Activated naive CD4-positive, alpha-beta T cell treated with anti-CD3 and anti-CD28 coated beads, Interleukin-2, amount 10 ng/mL, durations not matched to agents 7 days and 5 days (primary cell): ENCODE results near the gene HSD17B7.
"Not testable (repeated sequence)": the region's sequence is repeated elsewhere in the genome, so short reads cannot be mapped to it uniquely, and the experiment has no call there.

Source experiments
- CTCF ChIA-PET: fragments of 350-600 bp; sonication (Branson Sonifier 250); formaldehyde crosslinking; loops from one replicate; lab custom pipeline; 2021; ENCODE audit warnings: antibody characterized with exemption; lab: Charles Lee
- DNase-seq: peaks from one replicate; pipeline ENCODE4 v3.0.0-alpha.2; 2020
- H3K27ac Mint-ChIP-seq: one replicate; pipeline ENCODE4 v1.8.0; 2021; ENCODE audit warnings: mild to moderate bottlenecking, moderate library complexity, mixed read lengths
- H3K27me3 Mint-ChIP-seq: one replicate; pipeline ENCODE4 v1.8.0; 2021; ENCODE audit warnings: mild to moderate bottlenecking, mixed read lengths
- H3K36me3 Mint-ChIP-seq: one replicate; pipeline ENCODE4 v1.8.0; 2021; ENCODE audit warnings: mixed read lengths
- H3K4me1 Mint-ChIP-seq: one replicate; pipeline ENCODE4 v1.8.0; 2021; ENCODE audit warnings: mixed read lengths
- H3K4me3 Mint-ChIP-seq: one replicate; pipeline ENCODE4 v1.8.0; 2021; ENCODE audit warnings: mild to moderate bottlenecking, moderate library complexity, mixed read lengths
- H3K9me3 Mint-ChIP-seq: one replicate; pipeline ENCODE4 v1.8.0; 2021; ENCODE audit warnings: mixed read lengths

HSD17B7 gene

GRCh38 chr1:162784926-162785325, 5.6 kb upstream of the HSD17B7 start:
- peaks cover 24% of the 10 kb centered on the region for H3K27me3 Mint-ChIP-seq
- H3K36me3 Mint-ChIP-seq, H3K9me3 Mint-ChIP-seq, H3K4me1 Mint-ChIP-seq, H3K27ac Mint-ChIP-seq, H3K4me3 Mint-ChIP-seq, DNase-seq, CTCF ChIA-PET: not testable (repeated sequence)

DNA sequence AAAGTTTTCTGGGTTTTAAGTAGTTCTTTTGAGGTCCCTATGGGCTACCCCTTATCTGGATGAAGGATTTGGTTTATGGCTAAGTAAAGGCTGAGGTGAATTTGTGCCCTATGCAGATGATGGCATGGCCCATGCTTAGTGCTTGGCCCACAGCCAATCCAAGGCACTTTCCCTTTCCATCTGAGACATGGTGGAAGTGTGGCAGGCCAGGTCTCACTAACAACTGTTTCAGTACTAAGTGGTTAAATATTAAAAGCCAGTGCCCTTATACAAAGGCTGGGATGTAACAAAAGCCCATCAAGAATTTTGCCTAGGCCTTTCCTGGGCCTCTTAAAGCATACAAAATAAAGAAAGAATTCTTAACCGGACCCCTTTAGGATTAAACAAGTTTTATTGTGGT, 1.7 kb upstream of the HSD17B7 start:
- H3K9me3 Mint-ChIP-seq, CTCF ChIA-PET, H3K4me1 Mint-ChIP-seq, H3K36me3 Mint-ChIP-seq, H3K4me3 Mint-ChIP-seq, H3K27ac Mint-ChIP-seq, H3K27me3 Mint-ChIP-seq, DNase-seq: not testable (repeated sequence)

- H3K9me3 Mint-ChIP-seq, H3K36me3 Mint-ChIP-seq, H3K4me1 Mint-ChIP-seq, H3K27me3 Mint-ChIP-seq, DNase-seq, CTCF ChIA-PET: not testable (repeated sequence)
- peak overlapping the region; percentile 96 for H3K27ac Mint-ChIP-seq
- H3K4me3 Mint-ChIP-seq: peak overlapping the region; percentile 87
Observed at GRCh38 chr1:162790985-162791357, 469 bp downstream of the HSD17B7 start.

DNA sequence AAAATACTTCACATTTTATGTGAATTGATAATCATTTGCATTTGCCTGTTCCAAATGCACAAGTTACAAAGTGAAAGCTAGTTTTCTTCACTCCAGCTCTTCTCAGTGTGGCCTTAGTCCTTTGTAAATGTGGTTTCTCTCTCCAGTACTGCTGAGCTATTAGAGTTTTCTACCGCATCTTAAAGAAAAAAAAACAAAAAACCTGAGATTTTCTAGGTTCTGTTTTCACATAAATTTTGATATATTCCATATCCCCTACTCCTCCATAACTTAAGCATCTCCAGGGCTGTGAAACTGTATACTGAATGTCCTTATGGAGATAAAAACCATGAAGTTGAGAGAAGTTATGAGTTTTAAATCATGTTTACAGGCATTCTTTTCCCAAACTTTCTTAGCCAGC, 3.8 kb downstream of the HSD17B7 start:
- H3K9me3 Mint-ChIP-seq, CTCF ChIA-PET: not testable (repeated sequence)

GRCh38 chr1:162796617-162797279, 6.2 kb downstream of the HSD17B7 start:
- Mint-ChIP-seq H3K4me1 (peaks cover 11% of the 10 kb centered on the region), H3K36me3 (peaks cover 42% of the 10 kb centered on the region)
- H3K27ac Mint-ChIP-seq, DNase-seq, H3K4me3 Mint-ChIP-seq, CTCF ChIA-PET, H3K27me3 Mint-ChIP-seq, H3K9me3 Mint-ChIP-seq: not testable (repeated sequence)

More for the DNA sequence above, 3.8 kb downstream of the HSD17B7 start:
- Mint-ChIP-seq H3K36me3 (peaks cover 24% of the 10 kb centered on the region), H3K4me1 (peaks cover 11% of the 10 kb centered on the region)
- not testable (repeated sequence) for H3K27ac Mint-ChIP-seq, H3K27me3 Mint-ChIP-seq, DNase-seq, H3K4me3 Mint-ChIP-seq

DNA sequence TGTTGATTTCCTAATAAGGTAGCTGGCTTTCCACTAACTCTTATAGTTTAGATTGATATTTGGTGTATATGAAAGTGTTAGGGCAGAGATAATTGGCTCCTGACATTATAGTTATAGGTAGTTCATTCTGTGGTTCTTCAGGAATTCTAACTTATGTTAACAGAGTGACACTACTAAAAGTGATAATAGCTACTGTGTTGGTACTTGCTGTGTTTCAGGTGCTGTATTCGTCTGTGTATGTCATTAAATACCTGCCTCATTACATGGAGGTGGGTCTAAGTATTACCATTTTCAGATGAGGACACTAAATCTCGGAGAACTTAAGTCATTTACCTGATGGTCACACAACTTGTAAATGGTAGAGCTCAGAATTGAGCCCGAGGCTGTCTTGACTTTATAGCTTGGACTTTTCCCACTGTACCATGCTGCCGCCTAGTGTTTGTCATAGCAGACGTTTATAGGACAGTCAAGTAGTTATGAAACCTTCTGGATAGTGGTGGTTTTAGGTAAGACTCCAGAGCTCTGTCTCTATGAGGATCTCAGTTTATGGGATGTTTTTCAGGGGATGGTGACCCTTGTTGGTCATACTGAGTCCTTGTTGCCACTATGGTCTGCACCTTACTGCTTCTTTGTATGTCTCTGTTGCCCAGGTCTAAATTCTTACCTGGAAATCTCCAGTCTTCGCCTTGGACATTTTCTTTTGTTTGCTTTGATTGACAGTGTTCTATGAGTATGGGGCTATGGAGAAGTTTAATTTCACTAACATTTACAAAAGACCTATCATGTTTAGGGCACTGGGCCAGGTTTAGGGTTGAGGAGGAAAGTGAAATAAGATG, 9.7 kb downstream of the HSD17B7 start:
- H3K27ac Mint-ChIP-seq, H3K9me3 Mint-ChIP-seq, H3K4me1 Mint-ChIP-seq, H3K4me3 Mint-ChIP-seq, H3K27me3 Mint-ChIP-seq: not testable (repeated sequence)
- H3K36me3 Mint-ChIP-seq: peaks cover 49% of the 10 kb centered on the region
- peak; percentile 26 for DNase-seq
- CTCF ChIA-PET: interaction anchor here (1.5 kb wide), 1 partner anchor 187 kb away, joined by 4 read pairs; no protein-coding TSS in a partner anchor

DNA sequence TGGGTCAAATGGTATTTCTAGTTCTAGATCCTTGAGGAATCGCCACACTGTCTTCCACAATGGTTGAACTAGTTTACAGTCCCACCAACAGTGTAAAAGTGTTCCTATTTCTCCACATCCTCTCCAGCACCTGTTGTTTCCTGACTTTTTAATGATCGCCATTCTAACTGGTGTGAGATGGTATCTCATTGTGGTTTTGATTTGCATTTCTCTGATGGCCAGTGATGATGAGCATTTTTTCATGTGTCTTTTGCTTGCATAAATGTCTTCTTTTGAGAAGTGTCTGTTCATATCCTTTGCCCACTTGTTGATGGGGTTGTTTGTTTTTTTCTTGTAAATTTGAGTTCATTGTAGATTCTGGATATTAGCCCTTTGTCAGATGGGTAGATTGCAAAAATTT, 17.0 kb downstream of the HSD17B7 start:
- H3K9me3 Mint-ChIP-seq, H3K4me1 Mint-ChIP-seq, CTCF ChIA-PET, DNase-seq, H3K27ac Mint-ChIP-seq, H3K4me3 Mint-ChIP-seq, H3K27me3 Mint-ChIP-seq: not testable (repeated sequence)
- H3K36me3 Mint-ChIP-seq: peaks cover 53% of the 10 kb centered on the region

- H3K4me1 Mint-ChIP-seq, H3K9me3 Mint-ChIP-seq, H3K27ac Mint-ChIP-seq, H3K4me3 Mint-ChIP-seq, CTCF ChIA-PET, H3K27me3 Mint-ChIP-seq, DNase-seq: not testable (repeated sequence)
- peaks cover 26% of the 10 kb centered on the region for H3K36me3 Mint-ChIP-seq
Observed at GRCh38 chr1:162812357-162812756, 21.9 kb downstream of the HSD17B7 start.

DNA sequence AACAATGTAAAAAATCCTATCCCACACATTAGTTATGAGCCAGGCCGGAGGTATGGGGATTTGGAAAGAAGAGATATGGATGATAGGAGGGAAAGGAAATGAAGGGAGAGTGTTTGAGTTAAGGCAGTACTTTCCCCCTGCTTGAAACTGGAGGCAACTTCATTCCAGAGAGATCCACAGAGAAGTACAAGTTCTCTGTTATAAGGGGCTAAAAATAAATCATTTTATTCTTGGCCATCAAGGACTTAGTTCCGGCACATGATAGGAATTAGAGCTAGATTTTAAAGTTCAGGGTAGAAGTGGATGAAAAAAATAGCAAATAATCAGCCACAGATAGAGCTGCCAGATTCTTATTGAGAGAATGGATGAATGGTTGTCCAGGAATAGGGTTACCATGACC, 27.6 kb downstream of the HSD17B7 start:
- peaks cover 14% of the 10 kb centered on the region for H3K4me1 Mint-ChIP-seq
- DNase-seq, CTCF ChIA-PET, H3K9me3 Mint-ChIP-seq, H3K4me3 Mint-ChIP-seq, H3K36me3 Mint-ChIP-seq, H3K27ac Mint-ChIP-seq: not testable (repeated sequence)
- H3K27me3 Mint-ChIP-seq: peaks cover 33% of the 10 kb centered on the region

- H3K36me3 Mint-ChIP-seq, H3K27ac Mint-ChIP-seq, H3K9me3 Mint-ChIP-seq, CTCF ChIA-PET, DNase-seq, H3K4me3 Mint-ChIP-seq: not testable (repeated sequence)
- peaks cover 37% of the 10 kb centered on the region for H3K27me3 Mint-ChIP-seq
- peaks cover 16% of the 10 kb centered on the region for H3K4me1 Mint-ChIP-seq
Observed at GRCh38 chr1:162818666-162819065, 28.2 kb downstream of the HSD17B7 start.

- CTCF ChIA-PET: no interaction called here
- Mint-ChIP-seq H3K27ac (no peak overlapping the region), H3K27me3 (peaks cover 62% of the 10 kb centered on the region), H3K36me3 (peaks cover 2% of the 10 kb centered on the region), H3K9me3 (no peaks in the 10 kb centered on the region), H3K4me3 (peak overlapping the region; percentile 23), H3K4me1 (peaks cover 16% of the 10 kb centered on the region)
- DNase-seq: no peak
Observed at GRCh38 chr1:162822391-162823200, 32.1 kb downstream of the HSD17B7 start.

DNA sequence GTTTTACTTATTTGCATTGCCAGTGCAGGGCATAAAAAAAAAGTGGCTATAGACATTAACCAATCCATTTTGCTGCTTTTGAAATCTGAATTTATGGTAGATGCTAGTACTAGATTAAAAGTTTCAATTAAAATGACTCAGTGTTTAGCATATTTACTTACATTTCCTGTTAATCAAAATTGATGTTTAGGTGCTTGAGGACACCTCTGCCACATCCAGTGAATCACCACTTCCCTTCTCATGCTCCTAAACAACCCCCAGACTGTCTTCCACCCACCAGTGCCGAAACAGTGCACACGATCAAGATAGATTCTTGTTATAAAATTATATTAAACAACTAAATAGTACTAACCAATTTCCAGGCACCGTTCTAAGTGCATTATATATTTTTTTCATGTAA, 32.7 kb downstream of the HSD17B7 start:
- Mint-ChIP-seq H3K9me3 (no peaks in the 10 kb centered on the region), H3K27me3 (peaks cover 59% of the 10 kb centered on the region), H3K4me1 (peaks cover 16% of the 10 kb centered on the region), H3K4me3 (no peak overlapping the region), H3K36me3 (peaks cover 2% of the 10 kb centered on the region), H3K27ac (no peak overlapping the region)
- CTCF ChIA-PET: no interaction called here
- no peak for DNase-seq

- peaks cover 16% of the 10 kb centered on the region for H3K4me1 Mint-ChIP-seq
- no peak overlapping the region for H3K4me3 Mint-ChIP-seq
- peaks cover 2% of the 10 kb centered on the region for H3K36me3 Mint-ChIP-seq
- no peak overlapping the region for H3K27ac Mint-ChIP-seq
- H3K27me3 Mint-ChIP-seq: peaks cover 61% of the 10 kb centered on the region
- DNase-seq: no peak
- CTCF ChIA-PET: no interaction called here
- no peaks in the 10 kb centered on the region for H3K9me3 Mint-ChIP-seq
Observed at GRCh38 chr1:162823771-162824525, 33.4 kb downstream of the HSD17B7 start.

DNA sequence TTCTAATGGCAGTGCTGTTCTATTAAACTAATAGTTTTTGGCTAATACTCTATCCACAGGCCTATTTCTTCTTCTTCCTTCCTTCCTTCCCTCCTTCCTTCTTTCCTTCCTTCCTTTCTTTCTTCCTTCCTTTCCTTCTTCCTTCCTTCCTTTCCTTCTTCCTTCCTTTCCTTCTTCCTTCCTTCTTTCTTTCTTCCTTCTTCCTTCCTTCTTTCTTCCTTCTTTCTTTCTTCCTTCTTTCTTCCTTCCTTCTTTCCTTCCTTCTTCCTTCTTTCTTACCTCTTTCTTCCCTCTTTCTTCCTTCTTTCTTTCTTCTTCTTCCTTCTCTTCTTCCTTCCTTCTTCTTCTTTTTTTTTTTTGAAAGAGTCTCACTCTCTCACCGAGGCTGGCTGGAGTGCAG, 38.8 kb downstream of the HSD17B7 start:
- Mint-ChIP-seq H3K4me1 (peaks cover 13% of the 10 kb centered on the region), H3K27ac (no peak overlapping the region), H3K27me3 (peaks cover 42% of the 10 kb centered on the region), H3K4me3 (no peak overlapping the region), H3K36me3 (peaks cover 2% of the 10 kb centered on the region), H3K9me3 (peaks cover 7% of the 10 kb centered on the region)
- no peak for DNase-seq
- CTCF ChIA-PET: no interaction called here
